Skeletal muscle tissue (tissue), 4 donors: Measurements from ENCODE around the gene HILPDA. TPM values are rescaled to one million over a fixed set of nuclear protein-coding genes. Genes with fewer than 3 reads are reported as not detected.

ENCODE experiments used
- H3K27ac ChIP-seq: one replicate; pipeline ENCODE4 v1.7.0; 2013; ENCODE audit warnings: mild to moderate bottlenecking, low read depth, low read length, inconsistent platforms
- H3K27me3 ChIP-seq, 3 donors: one replicate each; pipeline ENCODE4 v1.7.0; 2013; ENCODE audit warnings: low read length in 3 of 3; ENCODE audit not compliant: control insufficient read depth in 3 of 3, insufficient read depth in 3 of 3
- H3K36me3 ChIP-seq, 3 donors: one replicate each; pipeline ENCODE4 v1.7.0; 2013; ENCODE audit warnings: low read length in 3 of 3; ENCODE audit not compliant: control insufficient read depth in 3 of 3, insufficient read depth in 3 of 3
- H3K4me1 ChIP-seq, 3 donors: one replicate each; pipeline ENCODE4 v1.7.0; 2013; ENCODE audit warnings: low read length in 3 of 3, mild to moderate bottlenecking in 3 of 3; ENCODE audit not compliant: control insufficient read depth in 3 of 3, insufficient read depth in 3 of 3
- H3K4me3 ChIP-seq, 3 donors: one replicate each; pipeline ENCODE4 v1.7.0; 2013; ENCODE audit warnings: low read length in 3 of 3
- H3K9ac ChIP-seq, 3 donors: one replicate each; pipeline ENCODE4 v1.7.0; 2013; ENCODE audit warnings: low read length in 3 of 3, mild to moderate bottlenecking in 3 of 3, moderate library complexity in 2 of 3, low read depth in 1 of 3
- H3K9me3 ChIP-seq, 3 donors: one replicate each; pipeline ENCODE4 v1.7.0; 2013; ENCODE audit warnings: low read length in 3 of 3; ENCODE audit not compliant: control insufficient read depth in 3 of 3
- total RNA-seq: library from RNA; depleted of rRNA; stranded (reverse); fragments of >200 nt; gene quantifications from one replicate; pipeline ENCODE4 v1.2.3, GENCODE V29; 2014
- donor health status: Osteomylitis.

Gene HILPDA
- total RNA-seq, 1 donor from 2014 or later: 22.4 TPM

DNA sequence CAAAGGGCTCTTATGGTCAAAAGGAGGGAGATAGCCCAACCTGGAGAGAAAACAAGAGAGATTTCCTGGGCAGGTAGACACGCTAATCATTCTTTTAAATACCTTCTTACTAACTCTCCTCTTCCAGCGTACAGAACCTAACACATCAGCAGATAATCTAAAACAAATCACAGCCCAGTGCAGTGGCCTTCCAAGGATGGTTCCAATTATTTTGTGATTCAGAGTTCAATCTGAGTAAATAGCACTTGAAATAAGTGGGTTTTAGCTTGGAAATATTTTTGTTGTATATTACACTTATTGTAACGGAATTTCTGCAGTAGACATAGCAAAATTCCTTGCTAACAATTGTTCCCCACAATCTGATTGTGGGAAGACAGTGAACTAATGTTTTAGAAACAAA is 38.6 kb upstream of the HILPDA start:
- no peak overlapping the region for H3K9ac ChIP-seq
- H3K9me3 ChIP-seq: no peaks in the 10 kb centered on the region
- no peak overlapping the region for H3K4me3 ChIP-seq
- no peaks in the 10 kb centered on the region for H3K36me3 ChIP-seq
- H3K4me1 ChIP-seq: no peaks in the 10 kb centered on the region
- H3K27me3 ChIP-seq: peaks cover 0 to 2% (median 0%) of the 10 kb centered on the region in 3 donors
- no peak overlapping the region for H3K27ac ChIP-seq

DNA sequence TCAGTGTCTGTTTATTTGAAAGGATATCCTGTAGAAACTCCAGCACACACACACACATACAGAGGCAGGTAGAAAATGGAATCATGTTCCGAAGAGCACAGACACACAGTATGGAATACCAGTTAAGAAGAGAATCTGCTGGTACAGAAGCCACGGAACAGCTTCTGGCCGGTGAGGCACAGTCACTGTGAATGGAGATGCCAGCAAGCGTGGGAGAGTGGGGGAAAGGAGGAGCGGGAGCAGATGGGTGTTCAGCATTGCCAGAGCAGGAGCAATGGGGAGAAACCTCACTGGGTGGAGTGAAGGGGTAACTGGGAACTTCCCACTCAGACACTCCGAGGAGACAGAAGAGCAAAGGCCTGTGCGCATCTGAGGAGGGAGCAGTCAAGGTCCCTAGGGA is 36.4 kb upstream of the HILPDA start:
- H3K9ac ChIP-seq: no peak overlapping the region
- H3K27me3 ChIP-seq: peaks cover 0 to 2% (median 0%) of the 10 kb centered on the region in 3 donors
- no peaks in the 10 kb centered on the region for H3K9me3 ChIP-seq
- H3K4me3 ChIP-seq: no peak overlapping the region
- no peaks in the 10 kb centered on the region for H3K36me3 ChIP-seq
- no peak overlapping the region for H3K27ac ChIP-seq
- H3K4me1 ChIP-seq: no peaks in the 10 kb centered on the region

DNA sequence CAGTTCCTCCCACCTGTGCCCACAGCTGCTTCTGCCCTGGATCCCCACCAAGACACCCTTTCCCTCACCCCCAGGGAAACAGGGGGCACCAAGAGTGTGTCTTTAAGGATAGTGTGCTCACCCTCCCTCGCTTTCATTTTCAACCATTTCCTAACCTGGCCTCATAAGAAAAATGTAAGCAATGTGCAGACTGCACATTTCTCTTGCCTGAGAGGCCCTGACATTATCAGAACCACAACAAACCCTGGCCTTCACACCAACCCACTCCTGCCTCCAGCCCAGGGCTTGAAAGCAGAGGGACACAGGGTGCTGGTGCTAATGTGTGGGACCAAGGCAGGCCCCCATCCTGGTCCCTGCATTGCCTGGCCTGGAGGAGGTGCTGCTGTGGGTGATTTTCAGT is 34.9 kb upstream of the HILPDA start:
- Histone ChIP-seq H3K4me3 (no peak overlapping the region), H3K9ac (no peak overlapping the region), H3K27ac (no peak overlapping the region), H3K36me3 (no peaks in the 10 kb centered on the region), H3K9me3 (no peaks in the 10 kb centered on the region), H3K4me1 (peaks cover 0 to 5% (median 0%) of the 10 kb centered on the region in 3 donors), H3K27me3 (peaks cover 0 to 2% (median 0%) of the 10 kb centered on the region in 3 donors)

DNA sequence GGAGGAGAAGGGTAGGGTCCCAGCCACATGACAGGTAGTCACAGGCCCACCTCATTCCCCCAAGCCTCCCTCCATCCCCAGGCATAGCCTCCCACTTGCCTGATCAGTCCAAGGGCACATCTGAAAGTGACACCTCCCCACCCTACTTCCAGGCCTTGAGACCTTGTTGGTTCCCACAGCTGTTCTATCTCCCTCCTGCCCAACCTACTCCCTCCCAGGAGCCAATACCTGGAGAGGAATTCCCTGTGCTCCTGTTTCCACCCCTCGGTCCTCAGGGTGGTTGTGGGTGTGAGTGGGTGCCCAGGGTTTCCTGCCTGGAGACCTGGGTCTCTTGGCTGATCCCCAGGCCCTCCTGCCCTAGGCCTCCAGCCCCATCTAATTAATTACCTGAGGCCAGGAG is 34.3 kb upstream of the HILPDA start:
- Histone ChIP-seq H3K9me3 (no peaks in the 10 kb centered on the region), H3K4me1 (peaks cover 0 to 5% (median 0%) of the 10 kb centered on the region in 3 donors)

DNA sequence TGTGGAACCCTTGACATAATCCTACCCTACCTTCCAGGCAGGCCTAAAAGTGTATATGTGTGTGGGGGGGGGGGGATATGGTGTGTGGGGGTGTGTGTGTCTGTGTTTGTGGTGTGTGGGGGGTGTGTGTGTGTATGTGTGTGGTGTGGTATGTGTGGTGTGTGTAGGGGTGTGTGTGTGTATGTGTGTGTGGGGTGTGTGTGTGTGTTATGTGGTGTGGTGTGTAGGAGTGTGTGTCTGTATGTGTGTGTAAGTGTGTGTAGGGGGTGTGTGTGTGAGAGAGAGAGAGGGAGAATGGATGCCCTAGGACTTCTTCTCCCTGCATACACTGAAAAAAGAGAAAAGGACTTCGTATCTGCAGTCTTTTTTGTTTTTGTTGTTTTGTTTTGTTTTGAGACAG is 33.6 kb upstream of the HILPDA start:
- H3K36me3 ChIP-seq: no peaks in the 10 kb centered on the region
- peaks cover 0 to 5% (median 0%) of the 10 kb centered on the region in 3 donors for H3K4me1 ChIP-seq
- no peaks in the 10 kb centered on the region for H3K9me3 ChIP-seq
- H3K9ac ChIP-seq: no peak overlapping the region
- H3K4me3 ChIP-seq: no peak overlapping the region
- no peak overlapping the region for H3K27ac ChIP-seq
- no peaks in the 10 kb centered on the region for H3K27me3 ChIP-seq

More for the DNA sequence above, 34.3 kb upstream of the HILPDA start:
- H3K4me3 ChIP-seq: no peak overlapping the region
- no peak overlapping the region for H3K9ac ChIP-seq
- no peaks in the 10 kb centered on the region for H3K36me3 ChIP-seq
- no peak overlapping the region for H3K27ac ChIP-seq
- H3K27me3 ChIP-seq: peaks cover 0 to 2% (median 0%) of the 10 kb centered on the region in 3 donors

- Histone ChIP-seq H3K27ac (no peak overlapping the region), H3K27me3 (no peaks in the 10 kb centered on the region), H3K9me3 (no peaks in the 10 kb centered on the region), H3K36me3 (no peaks in the 10 kb centered on the region), H3K4me1 (peaks cover 0 to 5% (median 0%) of the 10 kb centered on the region in 3 donors), H3K9ac (no peak overlapping the region), H3K4me3 (no peak overlapping the region)
Observed at GRCh38 chr7:128422842-128423241, 32.8 kb upstream of the HILPDA start.

DNA sequence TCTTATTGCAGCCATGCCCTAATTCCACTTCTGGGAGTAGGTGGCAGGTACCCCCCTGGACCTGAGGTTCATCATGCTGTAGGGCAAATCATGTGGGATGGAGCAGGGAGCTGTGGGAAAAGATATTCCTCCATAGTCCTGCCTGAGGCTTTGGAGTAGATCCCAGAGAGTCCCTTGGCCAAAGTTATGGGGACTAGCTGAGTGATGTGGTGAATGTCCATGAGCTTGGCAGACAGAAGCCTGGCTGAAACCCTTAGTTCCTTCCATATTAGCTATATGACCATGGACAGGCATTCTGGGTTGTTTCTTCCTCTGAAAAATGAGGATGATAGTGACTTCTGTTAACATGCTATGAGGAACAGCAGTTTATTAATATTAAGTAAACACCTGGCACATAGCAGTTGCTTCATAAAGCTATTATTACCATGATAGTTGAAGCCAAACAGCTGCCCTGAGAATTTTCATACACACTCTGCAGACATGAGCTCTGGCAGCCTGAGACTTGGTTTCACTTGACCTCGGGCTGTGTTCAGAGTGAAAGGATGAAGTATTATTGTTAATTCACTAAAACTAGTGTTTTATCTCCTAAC is 30.9 kb upstream of the HILPDA start:
- Histone ChIP-seq H3K4me1 (peaks cover 0 to 5% (median 0%) of the 10 kb centered on the region in 3 donors), H3K27me3 (no peaks in the 10 kb centered on the region), H3K36me3 (no peaks in the 10 kb centered on the region), H3K9me3 (no peaks in the 10 kb centered on the region), H3K4me3 (no peak overlapping the region), H3K9ac (no peak overlapping the region), H3K27ac (no peak overlapping the region)

GRCh38 chr7:128425850-128426249 is 29.8 kb upstream of the HILPDA start:
- peaks cover 0 to 5% (median 0%) of the 10 kb centered on the region in 3 donors for H3K27me3 ChIP-seq
- no peaks in the 10 kb centered on the region for H3K36me3 ChIP-seq
- no peak overlapping the region for H3K27ac ChIP-seq
- H3K4me1 ChIP-seq: peaks cover 0 to 5% (median 0%) of the 10 kb centered on the region in 3 donors
- no peaks in the 10 kb centered on the region for H3K9me3 ChIP-seq
- no peak overlapping the region for H3K4me3 ChIP-seq
- no peak overlapping the region for H3K9ac ChIP-seq

DNA sequence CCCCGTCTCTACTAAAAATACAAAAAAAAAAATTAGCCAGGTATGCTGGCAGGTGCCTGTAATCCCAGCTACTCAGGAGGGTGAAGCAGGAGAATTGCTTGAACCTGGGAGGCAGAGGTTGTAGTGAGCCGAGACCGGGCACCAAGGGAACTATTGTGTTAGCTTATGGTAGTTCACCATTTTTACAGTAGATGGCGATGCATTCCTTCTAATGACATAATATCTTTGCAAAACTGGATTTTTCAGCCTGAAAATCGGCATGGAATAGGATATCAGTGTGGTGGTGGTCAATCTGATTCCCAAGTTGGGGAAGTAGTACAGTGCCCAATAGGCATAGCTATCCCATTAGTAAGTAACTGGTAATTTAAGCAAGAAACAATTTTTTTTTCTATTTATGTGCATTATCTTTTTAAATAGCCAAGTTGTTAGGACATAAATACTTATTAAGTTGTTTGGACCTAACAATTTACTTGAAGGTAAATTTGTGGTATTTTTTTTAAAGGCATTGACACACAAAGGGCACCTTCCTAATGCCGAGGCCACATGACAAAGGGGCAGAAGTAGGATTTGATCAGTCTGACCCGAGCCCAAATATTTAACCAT is 28.3 kb upstream of the HILPDA start:
- H3K9me3 ChIP-seq: no peaks in the 10 kb centered on the region
- H3K27ac ChIP-seq: no peak overlapping the region
- H3K4me1 ChIP-seq: peaks cover 0 to 5% (median 0%) of the 10 kb centered on the region in 3 donors
- no peak overlapping the region for H3K4me3 ChIP-seq
- H3K9ac ChIP-seq: peak overlapping the region in 1 of 3 donors; percentile 7
- H3K36me3 ChIP-seq: no peaks in the 10 kb centered on the region
- H3K27me3 ChIP-seq: peaks cover 0 to 5% (median 0%) of the 10 kb centered on the region in 3 donors

DNA sequence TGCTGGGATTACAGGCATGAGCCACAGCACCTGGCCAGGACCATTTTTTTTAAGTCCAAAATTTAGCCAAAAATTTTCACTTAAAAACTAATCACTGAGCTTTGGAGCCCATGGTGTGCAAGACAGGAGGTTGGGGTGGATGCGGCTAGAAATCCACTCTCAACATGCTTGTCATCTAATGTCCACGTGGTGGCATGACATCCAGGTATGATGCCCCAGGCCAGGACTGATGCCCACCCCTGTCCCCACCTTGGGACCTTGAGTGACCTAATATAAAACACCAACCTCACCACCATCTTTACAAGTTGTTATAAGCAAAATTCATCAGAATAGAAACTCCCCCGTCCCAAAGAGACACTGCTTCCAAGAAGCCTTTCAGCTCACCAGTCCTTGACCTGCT is 25.5 kb upstream of the HILPDA start:
- Histone ChIP-seq H3K9ac (no peak overlapping the region), H3K27ac (no peak overlapping the region), H3K4me3 (no peak overlapping the region), H3K4me1 (no peaks in the 10 kb centered on the region), H3K36me3 (no peaks in the 10 kb centered on the region), H3K9me3 (no peaks in the 10 kb centered on the region), H3K27me3 (peaks cover 0 to 5% (median 0%) of the 10 kb centered on the region in 3 donors)
